HG03460 (cell line): Measurements from ENCODE around the gene PHF23.
A peak's percentile ranks its signal among the peaks of the same experiment; 100 is the strongest.

Source experiments
- ATAC-seq: cut with Tn5 transposase; IDR thresholded peaks from one replicate; pipeline ENCODE4 v1.9.1; 2021; ENCODE audit not compliant: unreplicated experiment

PHF23 gene

DNA sequence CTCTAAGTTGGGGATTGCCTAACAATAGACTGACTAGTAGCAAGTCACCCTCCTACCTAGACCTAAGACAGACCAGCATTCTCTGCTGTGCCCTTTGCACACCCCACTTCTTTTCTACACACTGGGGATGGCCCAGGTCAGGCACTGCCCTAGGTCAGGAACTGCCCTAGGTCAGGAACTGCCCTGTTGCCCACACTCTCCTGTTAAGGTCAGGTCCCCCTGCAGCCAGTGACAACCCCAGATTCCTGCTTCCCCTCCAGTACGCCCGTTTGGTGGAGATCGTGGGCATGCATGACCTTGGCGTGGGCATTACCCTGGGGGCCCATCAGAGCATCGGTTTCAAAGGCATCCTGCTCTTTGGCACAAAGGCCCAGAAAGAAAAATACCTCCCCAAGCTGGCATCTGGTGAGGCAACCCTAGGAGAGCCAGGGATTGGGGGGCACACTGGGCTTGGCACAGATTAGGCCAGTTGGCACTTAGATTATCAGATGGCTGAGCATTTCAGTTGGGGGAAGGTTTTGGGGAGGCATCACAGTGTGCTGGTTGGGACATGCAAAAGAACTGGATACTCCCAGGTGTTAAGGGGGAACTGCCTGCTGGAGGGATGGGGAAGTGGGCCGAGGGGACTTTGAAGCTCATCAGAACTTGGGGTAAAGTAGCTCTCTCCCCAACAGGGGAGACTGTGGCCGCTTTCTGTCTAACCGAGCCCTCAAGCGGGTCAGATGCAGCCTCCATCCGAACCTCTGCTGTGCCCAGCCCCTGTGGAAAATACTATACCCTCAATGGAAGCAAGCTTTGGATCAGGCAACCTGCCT, 17.8 kb downstream of the PHF23 start:
- no peak for ATAC-seq

DNA sequence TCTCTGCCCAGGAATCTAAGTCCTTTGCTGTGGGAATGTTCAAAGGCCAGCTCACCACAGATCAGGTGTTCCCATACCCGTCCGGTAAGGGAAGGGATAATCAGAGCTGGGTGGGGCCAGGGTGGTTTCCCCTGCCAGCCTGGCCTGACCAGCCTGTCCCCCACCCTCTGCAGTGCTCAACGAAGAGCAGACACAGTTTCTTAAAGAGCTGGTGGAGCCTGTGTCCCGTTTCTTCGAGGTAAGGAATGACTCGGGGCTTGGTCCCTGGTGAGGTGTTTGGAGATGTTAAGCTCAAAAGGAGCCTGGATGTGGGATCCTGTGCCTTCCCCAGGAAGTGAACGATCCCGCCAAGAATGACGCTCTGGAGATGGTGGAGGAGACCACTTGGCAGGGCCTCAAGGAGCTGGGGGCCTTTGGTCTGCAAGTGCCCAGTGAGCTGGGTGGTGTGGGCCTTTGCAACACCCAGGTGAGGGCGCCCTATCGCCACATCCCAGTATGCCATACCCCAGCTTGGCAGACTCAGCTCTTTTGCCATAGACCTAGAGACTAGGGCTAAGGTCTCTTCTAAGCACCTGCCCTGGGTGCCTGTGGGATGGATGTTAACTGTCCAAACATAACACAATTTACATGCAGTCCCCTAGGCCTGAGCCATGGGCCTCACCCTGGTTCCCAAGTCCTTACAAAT, 18.5 kb downstream of the PHF23 start:
- no peak for ATAC-seq

DNA sequence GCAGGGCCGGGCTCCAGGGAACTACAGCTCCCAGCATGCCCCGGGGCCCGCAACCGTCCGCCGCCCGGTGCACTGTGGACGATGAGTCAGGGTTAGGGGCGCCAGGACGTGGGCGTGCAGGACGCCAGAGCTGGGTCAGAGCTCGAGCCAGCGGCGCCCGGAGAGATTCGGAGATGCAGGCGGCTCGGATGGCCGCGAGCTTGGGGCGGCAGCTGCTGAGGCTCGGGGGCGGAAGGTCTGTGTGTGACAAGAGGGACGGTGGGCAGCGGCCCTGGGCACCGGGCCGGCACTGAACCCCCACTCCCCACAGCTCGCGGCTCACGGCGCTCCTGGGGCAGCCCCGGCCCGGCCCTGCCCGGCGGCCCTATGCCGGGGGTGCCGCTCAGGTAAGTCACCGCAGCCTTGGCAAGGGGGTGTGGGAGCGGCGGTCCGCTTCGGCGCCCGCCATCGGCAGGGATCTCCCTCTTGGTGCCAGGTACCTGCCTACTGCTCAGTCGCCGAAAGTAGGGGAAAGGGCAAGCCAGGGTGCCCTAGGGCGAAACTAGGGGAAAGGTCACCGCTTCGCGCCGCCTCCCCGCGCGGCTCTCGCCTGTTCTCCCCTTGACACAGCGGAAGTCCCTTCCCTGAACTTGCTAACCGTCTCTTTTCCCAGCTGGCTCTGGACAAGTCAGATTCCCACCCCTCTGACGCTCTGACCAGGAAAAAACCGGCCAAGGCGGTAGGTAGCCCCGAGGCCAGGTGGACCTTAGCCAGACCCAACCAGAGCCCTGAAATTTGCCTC, 19.3 kb downstream of the PHF23 start, which contains the start of the genes ACADVL and DLG4:
TSS of gene ACADVL (plus strand) at position 127 of the 781 bp plus-strand sequence. CDS start at position 174, 47 bp downstream.
TSS of gene DLG4 (minus strand) at position 25 of the 781 bp plus-strand sequence.
- ATAC-seq = peak; percentile 58

DNA sequence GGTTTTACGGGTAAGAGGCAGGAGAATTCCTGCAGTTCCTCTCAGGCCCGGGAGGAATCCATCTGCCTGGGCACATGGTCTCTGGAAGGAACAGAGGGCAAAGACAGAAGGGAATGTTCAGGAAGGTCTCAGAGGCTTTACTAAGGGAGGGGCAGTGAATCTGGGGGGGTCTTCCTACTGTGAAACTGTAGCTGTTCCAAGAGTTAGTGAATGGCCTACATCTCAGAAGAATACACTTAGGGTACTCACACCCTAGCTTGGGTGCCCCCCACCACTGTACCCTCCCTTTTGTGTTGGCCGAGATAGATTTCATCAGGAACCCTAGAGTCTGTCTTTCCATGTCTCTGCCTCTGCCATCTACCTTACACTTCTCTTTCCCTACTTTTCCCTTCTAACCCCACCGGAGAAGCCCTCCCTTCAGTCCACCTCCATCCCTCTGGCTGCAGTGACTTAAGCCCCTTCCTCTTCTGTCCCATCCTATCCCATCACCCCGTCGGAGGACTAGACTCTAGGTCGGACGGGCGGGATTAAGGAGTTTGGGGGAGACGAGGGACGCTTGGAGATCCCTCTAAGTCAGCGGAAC, 19.9 kb downstream of the PHF23 start:
- ATAC-seq = no peak

DNA sequence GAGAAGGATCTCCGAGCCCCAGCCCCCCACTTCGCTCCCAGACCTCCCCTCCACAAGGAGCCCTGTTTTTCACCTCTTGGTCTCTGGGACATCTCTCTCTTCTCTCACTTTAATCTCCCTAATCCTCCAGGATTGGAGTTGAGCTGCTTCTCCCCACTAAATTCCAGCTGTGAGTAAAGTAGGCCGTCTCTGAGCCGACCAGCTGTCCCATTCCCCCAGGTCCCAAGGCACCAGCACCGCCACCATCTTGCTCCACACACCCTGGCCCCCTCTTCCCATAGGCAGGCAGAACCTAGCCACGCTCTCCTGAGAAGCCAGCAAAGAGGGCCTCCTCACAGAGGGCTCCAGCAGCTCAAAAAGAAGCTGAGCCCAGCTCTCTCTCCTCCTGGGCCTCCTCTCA, 20.5 kb downstream of the PHF23 start:
- ATAC-seq = no peak

DNA sequence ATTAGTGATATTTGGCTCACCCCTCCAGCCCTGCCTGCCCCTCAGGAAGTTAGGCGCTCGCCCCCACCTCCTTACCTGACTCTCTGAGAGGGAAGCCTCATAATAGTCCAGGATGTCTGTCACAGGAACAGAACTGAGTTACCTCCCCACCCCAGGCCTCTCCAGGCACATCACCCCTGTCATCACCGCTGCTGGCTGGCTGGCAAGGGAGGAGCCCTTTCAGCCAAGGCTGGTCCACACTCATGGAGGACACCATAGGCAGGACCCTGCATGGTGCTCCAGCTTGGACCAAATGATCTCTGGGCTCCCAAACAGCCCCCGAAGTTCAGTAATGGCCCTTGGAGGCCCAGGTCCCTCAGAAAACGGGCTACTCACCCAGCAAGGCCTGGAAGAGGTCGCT, 21.1 kb downstream of the PHF23 start:
- no peak for ATAC-seq

DNA sequence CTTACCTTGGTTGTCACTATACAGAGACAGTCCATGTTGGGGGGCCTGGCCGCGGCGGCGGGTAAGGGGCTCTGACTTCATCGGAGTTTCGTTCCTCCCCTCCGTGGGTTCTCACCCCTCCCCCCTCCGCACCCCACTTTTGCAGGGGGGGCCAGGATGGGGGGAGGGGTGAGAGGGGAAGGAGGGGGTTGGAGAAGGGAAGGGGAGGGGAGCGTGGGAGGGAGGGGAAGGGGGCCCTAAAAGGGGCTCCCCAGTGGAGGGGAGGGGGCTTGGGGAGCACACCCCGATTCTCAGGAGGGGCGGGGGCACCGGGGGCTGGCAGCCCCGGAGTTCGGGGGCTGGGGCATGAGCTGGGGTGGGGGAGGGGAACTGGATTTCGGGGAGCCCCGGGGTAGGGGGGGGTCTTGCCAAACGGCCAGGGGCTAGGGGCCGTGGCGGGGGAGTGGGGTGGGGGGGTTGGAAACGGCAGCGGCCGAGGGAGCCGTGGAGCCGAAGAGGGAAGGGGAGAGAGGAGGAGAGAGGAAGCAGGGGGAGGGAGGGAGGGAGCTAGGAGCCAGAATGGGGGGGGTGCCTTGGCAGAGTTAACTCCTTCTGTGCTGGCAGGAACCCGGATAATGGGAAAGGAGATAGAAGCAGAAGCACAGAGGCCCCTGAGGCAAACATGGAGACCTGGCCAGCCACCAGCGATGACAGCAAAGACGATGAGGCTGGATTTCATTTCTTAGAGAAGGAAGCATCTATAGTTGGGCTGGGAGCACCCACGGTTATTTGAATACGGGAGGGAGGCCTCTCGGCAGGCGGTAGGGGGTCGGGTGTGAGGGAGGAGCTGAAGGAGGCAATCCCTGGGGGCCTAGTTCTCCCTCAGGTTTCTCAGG, 21.9 kb downstream of the PHF23 start:
- ATAC-seq = no peak

DNA sequence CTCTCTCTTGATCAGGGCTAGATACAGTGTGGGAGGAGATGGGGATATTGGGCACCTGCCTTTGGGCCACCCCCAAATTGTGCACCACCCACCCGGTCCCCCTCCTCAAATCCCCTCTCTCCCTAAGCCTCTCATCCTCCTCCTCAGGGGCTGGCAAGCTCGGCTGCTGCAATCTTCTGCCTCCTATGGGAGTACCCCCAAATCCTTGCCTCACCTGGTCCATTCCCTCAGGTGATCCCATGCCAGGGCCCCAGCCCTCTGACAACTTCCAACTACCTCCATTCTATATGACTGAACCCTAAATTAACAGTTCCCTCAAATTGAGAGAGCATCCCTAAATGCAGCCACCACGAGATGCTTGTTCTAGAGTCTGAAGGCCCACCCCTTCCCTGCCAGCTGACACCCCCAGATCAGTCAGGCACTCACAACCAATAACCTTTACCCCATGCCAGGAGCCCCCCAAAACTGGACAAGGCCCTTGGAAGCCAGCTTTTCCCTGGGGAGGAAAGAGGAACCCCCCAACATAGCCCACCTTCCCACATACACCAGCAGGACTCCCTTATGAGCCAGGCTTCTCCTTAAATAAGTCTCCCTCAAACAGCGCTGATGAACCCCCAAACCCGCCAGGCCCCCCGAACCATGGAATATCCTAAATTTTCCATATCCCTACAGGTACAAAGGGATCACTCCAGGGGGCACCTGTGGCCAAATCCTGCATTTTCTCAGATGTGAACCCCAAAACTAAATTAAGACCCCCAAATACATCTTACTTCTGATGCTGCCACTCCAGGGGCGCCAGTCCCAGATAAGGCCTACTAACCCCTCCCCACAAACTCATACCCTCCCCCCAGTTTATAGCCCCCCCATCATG, 22.8 kb downstream of the PHF23 start:
- no peak for ATAC-seq

DNA sequence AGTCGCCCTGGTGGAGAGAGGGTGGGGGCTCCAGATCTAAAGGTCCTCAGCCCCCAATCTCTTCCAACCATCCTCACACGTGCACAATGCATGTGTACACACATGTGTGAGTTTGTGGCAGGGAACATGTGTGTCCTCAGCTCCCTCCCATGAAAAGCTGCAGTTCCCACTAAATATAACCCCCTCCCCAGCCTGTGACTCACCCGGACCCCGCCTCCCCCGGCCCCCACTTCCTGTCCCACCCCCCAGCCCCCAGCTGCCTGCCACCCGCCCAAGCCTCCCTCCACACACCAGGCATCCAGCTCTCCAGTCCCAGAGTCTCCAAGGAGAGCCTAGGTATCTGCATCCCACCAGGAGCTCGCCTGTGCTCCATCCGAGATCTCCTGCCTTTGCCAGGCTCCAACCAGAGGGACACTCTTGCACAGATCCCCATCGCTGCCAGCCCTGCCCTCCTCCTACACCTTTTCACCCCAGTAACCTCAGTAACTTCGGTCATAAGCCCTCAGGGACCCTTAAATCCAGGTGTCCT, 23.5 kb downstream of the PHF23 start:
- no peak for ATAC-seq

DNA sequence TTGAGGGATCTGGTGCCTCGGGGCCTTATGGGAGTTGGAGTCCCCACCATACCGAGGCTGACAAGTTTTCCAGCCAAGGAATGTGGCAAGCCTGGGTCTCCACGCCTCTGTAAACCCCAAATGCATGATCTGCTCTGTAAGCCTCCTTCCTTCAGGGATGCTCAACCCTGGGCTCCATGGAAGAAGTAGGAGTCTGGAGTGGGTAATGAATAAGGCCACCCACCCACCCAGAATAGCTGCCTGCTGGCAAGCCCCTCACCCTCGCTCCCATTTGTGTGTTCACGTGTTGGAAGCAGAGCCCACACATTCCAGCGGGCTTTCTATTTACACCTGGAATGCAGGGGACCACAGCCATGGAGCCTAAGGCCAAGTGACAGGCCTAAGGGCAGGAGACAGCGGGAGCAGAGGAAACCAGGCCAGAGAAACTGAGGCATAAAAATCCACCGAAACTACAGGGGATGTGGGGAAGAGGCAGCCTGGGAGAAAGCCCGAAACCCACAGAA, 24.1 kb downstream of the PHF23 start:
- ATAC-seq = no peak

DNA sequence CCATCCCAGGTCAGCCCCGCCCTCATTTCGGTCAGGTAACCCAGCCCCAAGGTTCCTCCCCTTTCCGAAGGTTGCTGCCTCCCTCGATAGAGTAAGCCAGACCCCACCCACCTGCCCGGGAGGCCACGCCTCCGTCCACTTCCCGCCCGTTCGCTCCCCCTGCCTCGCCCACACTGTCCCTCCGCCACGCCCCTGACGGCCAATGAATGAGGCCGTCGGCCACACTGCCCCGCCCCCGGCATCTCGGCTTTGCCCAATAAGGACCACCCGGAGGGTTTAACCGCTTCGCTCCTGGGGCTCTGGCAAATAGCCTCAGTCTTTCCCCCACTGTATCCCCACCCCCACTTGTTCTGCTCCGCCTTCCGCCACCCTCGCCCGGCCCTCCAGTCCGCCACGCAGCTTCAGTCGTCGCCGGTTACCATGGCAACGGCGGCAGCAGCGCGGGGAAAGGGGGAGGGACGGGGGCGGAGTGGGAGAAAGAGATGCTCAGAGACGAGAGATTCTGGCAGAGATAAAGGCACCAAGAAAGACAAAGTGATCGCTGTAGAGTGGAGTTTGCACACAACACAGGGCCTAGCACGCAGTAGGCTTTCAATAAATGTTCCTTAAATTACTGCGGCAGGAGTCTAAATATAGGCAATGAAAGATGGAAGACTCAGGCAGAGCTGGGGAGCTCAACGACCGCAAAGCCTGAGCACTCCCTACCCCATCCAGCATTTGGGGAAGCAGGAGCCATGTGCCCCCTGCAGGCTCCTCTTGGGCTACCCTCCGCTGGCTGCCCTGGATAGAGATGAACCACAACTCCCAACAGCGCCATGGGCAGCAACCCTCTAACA, 24.7 kb downstream of the PHF23 start:
- ATAC-seq = peak; percentile 70

DNA sequence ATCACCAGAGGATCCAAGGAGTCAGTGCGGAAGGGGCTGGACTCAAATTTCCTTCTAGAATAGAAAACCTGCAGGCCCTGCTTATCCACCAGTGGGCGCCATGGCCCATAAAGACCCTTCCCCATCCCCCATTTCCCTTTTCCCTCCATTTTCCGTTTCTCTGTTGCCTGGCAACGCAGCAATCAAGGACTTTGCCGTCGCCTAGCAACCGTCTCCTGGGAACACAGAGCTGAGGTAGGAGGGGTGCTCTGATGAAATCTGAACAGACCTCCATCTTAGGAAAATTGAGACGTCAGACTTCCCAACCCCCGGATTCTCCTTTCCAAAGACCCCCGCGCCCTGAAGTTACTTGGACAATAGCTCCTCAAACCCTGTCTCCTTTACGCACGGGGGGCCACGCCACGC, 25.4 kb downstream of the PHF23 start:
- no peak for ATAC-seq

DNA sequence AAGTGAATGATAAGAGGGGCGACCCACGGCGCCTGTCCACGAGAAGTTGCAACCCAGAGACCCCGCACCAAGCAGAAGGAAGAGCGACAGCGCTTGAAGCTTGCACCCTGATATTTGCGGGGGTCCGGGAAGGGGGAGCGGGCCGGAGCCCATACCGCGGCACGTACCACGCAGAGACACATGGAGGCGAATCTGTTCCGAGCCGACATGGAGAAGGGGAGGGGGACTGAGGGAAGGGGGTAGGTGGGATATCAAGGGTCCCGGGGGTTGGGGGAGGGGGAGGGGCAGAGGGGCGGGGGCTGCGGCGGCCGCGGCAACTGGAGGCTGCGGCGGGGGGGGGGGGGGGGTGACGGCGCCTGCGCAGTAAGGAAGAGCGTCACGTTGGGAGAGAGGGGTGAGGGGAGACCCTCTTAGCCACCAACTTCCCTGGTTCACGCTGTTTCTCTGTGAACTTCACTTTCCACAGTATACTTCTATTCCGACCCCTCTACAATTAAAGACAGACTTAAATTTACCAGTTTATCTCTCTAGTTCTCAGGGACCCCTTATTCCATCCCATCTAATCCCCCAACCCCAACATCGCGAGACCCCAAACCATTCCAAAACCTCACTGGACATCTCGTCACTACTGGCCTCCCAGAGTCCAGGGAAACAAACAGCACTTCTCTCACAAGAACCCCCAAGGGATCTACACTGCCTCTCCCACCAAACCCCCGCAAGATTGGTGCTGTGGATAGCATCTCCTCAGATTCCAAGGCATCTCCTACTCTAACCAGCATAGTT, 27.6 kb downstream of the PHF23 start:
- ATAC-seq = no peak

DNA sequence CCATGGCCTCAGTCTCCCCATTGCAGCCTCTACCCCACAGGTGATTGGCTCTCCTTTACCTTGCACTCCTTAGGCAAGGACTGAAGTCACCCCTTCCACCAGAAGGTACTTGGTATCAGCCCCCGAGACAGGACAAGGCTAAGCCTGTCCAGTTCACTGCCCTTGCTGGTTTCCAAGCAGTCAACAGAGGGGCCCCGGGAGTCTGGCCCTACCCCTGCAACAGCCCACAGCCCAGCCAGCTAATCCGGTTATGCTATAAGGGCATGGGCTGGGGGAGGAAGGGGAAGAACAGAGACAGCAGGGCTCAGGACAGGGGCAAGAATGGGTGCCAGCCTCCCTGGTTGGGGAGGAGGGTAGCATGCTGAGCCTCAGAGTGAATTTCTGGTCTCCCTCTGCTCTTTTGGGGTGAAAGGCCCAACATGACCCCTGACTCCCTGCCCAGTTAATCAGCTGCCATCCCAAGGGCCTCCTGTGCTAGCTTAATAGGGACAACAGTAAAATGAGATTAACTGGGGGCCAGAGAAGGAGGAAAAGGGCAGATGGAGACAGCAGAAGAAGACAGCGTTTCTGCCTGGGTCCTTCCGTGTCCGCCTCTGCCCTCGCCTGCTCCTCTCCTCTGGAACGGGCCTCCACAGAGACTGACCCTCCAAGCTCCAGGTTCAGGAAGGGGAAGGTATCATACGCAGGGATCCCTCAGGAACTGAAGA, 30.4 kb downstream of the PHF23 start:
- ATAC-seq = no peak

DNA sequence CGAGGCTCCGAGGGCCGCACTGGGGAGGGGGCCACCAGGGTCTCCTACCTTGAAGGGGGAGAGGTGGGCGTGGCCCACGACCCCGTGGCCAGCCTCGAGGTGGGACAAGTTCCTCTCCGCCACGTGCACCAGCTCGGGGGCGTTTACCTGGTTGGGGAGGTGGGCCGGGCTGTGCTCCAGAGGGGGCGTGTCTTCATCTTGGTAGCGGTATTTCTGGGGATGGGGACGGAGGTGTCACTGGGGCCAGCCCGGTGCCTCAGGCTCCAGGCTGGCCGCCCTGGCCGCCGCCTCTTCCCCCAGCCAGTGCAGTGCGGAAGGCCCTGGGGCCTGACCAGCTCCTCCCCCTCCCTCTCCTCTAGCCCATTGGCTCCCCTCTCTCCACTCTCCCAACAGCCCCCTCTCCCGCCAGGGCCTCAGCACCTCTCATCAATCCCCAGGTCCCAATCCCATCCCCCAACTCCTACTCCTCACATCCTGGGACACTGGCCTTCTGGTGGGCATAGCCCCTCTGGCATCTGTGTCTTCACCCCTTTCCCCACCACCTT, 31.2 kb downstream of the PHF23 start:
- ATAC-seq = no peak
